CD4-positive, alpha-beta T cell treated with Interferon alpha-2 for 1 hour (primary cell): ENCODE results near the gene CHKA.

ENCODE experiments used
- DNase-seq, 2 donors: peaks; one replicate each; pipeline ENCODE4 v3.0.0-alpha.2; 2020 to 2022

Gene CHKA

DNA sequence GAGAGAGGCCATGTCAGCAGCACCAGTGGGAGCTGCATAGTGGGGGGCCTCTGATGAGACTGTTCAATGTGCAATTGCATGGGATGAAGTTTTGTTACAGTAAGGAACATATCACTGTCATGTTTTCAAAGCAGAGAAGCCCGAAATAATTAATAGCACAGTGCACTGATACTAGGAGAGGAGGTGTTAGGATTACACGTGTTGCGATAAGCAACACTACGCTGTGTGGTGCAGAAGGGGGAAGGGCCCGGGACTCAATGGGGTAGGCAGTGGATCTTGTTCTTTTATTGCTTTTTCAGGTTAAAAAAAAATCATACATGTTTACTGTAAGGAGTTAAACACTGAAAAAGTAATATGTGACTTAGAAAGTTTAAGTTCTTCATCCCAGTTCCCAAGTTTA, 53.2 kb downstream of the CHKA start:
- DNase-seq = no peak

DNA sequence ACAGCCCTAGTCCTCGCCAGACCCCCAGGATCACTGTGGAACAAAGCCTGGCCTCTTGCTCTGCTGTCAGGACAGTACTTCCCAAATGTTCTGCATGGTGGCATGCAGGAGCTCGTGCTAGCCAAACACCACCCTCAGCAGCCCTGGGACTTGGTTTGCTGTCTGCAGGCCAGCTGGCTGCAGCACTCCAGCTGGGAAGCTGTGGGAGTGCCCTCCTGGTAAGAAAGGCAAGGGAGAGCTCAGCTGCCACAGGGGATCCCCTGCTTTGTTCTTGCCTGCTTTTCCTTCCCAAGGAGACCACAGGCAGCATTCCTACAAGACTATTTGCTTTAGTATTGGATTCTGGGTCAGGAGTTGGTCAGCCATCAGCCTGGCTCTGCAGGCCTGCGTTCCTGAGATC, 54.4 kb downstream of the CHKA start:
- DNase-seq = no peak

- DNase-seq = no peak
These were observed 55.3 kb downstream of the CHKA start for GRCh38 chr11:68065841-68066240.

DNA sequence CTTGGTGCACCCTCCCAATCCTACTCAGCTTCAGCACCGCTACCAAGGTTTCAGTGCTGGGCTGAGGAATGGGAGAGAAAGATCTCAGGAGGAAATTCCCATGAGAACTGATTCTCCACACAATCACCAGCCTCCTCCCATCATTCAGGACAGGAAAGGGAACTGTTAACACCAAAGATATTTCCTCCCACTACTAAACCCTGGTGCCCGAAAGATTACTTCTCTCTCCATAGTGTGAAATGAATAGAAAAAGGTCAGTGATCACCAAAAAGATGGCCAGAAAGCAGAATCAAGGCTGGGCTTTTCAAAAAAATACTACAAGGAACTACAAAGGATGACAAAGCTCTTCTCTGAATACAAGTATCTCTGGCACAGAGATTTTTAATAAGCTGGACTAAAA, 56.3 kb downstream of the CHKA start:
- DNase-seq = no peak

GRCh38 chr11:68061508-68061907, 59.7 kb downstream of the CHKA start:
- no peak for DNase-seq

DNA sequence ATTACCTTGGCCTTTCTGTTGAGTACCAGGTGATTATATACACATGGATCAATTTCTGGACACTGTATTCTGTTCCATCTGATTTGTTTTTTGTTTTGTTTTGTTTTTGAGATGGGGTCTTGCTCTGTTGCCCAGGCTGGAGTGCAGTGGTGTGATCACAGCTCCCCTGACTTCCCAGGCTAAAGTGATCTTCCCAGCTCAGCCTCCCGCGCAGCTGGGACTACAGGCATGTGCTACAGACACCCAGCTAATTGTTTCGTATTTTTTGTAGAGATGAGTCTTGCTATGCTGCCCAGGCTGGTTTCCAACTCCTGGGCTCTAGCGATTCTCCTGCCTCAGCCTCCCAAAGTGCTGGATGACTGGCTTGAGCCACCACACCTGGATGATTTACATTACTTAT, 63.4 kb downstream of the CHKA start:
- no peak for DNase-seq

DNA sequence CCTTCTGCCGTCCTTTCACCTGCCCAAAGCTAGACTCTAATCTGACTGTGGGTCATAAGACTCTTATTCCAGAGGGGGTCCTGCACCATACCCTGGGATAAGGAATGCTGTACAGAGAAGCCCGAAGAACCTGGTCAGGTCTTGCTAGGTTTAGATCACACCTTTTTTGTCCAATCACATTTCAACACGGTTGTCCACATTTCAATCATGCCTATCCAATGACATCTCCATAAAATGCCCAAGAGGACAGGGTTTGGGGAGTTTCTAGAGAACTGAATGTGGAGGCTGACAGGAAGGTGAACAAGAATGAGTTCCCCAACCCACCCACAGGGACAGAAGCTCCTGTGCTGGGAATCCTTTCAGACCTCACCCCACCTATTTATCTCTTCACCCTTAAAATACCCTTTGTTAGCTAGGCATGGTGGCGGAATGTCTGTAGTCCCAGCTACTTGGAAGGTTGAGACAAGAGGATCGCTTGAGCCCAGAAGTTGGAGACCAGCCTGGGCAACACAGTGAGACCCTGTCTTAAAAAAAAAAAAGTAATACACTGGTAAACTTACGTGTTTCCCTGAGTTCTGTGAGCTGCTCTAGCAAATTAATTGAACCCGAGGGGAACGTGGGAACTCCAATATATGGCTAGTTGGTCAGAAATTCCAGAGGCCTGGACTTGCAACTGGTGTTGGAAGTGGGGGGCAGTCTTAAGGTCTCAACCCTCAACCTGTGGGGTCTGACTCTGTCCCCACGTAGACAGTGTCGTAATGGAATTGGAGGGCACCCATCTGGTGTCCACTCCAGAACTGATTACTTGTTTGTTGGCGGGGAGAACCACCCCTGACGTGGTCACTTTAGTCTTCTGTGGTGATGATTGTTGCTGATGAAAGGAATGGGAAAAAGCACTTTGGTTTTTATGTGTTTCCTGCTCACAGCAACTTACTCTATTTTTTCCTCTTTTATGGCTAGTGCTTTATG, 64.6 kb downstream of the CHKA start:
- DNase-seq = no peak

DNA sequence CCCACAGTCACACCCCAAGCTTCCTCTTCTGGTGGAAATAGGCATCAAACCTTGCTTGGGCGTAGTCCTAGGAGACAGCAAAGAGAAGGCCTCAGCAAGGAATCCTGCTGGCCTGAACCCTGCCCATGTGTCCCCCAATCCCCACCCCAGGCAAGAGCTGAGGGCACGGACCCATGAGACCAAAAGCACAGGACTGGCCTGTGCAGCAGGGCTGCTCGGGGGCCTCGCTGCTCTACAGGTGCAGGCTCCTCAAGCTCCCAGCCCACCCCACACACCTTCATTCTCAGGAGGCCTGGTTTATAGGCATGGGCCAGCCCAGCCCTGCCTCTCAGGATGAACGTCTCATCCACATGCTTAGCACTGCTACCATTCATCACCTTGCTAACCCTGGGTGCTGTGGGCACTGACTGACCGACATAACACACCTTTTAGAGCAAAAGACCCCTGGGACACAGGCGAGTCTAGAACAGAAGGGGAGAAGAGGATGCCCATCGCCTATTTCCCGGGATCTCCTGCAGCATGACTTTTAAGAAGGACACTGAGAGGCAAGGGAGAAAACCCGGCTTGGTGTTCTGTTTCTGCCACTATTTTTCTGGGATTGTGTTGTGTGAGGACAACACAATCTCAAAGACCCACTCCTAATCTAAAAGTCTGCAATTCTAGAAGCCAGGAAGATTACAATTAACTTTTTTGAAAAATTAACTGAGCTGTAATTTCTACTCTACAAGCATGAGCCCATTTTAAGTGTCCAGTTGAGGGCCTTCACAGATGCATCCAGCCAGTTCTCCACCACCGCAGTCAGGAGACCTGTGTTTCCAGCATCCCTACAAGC, 67.0 kb downstream of the CHKA start:
- no peak for DNase-seq

DNA sequence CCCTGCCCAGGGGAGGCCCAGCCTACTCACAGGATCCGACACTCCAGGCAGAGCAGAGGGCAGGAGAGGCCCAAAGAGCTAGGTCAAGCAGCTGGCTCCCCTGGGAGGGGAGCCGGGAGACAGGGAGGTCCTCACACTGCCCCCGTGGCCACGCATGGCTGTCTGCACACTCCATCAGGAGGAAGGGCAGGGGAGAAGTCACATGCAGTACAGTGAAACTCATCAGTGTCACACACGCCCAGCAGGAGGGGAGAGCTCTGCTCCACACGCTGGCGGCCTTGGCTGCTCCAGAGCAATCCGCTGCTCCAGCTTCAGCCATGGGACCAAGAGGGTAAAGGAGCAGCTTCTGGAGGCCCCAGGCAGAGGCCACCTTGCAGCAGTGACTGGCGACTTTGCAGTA, 68.1 kb downstream of the CHKA start:
- DNase-seq = no peak

- DNase-seq = no peak
These were observed 68.9 kb downstream of the CHKA start for GRCh38 chr11:68052137-68052873.

GRCh38 chr11:68051191-68052136, 69.7 kb downstream of the CHKA start:
- no peak for DNase-seq

DNA sequence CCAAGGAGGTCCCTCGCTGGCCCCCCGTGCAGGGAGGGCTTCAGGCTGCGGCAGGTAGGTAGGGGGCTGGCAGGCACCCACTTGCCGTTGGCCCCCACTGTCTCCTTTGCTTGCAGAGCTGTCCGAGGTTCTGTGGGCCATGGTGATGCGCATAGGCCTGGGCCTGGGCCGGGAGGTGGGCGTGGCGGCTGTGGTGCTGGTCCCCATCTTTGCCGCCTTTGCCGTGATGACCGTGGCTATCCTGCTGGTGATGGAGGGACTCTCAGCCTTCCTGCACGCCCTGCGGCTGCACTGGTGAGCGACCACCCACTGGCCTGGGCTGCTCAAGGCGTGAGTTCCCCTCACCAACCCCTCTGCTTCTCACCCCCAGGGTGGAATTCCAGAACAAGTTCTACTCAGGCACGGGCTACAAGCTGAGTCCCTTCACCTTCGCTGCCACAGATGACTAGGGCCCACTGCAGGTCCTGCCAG, 70.8 kb downstream of the CHKA start:
- DNase-seq = no peak

- DNase-seq = no peak
These were observed 71.4 kb downstream of the CHKA start for GRCh38 chr11:68049509-68050370.

GRCh38 chr11:68048681-68049508, 72.3 kb downstream of the CHKA start:
- DNase-seq = no peak

DNA sequence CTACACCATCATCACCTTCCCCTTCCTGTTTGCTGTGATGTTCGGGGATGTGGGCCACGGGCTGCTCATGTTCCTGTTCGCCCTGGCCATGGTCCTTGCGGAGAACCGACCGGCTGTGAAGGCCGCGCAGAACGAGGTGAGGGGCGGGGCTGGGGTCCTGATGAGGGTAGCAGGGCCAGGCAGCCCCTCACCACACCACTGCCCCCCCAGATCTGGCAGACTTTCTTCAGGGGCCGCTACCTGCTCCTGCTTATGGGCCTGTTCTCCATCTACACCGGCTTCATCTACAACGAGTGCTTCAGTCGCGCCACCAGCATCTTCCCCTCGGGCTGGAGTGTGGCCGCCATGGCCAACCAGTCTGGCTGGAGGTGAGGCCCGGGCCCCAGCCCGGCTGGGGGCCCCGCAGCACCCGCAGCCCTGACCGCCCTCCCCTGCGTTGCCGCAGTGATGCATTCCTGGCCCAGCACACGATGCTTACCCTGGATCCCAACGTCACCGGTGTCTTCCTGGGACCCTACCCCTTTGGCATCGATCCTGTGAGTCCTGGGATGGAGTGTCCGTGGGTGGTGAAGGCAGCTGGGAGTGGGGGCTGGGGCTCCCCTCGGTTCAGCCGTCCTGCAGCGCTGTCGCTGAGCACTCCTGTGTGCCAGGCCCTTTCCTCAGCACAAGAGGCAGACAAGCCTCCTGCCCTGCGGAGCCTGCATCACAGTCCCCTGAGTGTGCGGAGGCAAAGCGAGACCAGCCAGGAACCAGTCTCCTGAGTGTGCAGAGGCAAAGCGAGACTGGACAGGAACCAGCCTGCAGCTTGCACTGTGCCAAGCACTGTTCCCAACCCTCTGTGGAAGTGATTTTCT, 73.5 kb downstream of the CHKA start:
- no peak for DNase-seq

GRCh38 chr11:68044898-68045351, 76.3 kb downstream of the CHKA start:
- DNase-seq = no peak

GRCh38 chr11:68044145-68044813, 76.9 kb downstream of the CHKA start:
- no peak for DNase-seq
